GM12878 (cell line): ENCODE measurements around the gene MACF1. TPM values are rescaled to one million over a fixed set of nuclear protein-coding genes. Genes with fewer than 3 reads are reported as not detected.
A peak's percentile ranks its signal among the peaks of the same experiment; 100 is the strongest.

Source experiments
- ATAC-seq: fragments of 200-7000 bp; cut with Tn5 transposase; 3 replicates; pipeline ENCODE4 v1.9.1; 2020; ENCODE audit warnings: mild to moderate bottlenecking, moderate library complexity
- BruUV-seq: library from RNA; stranded (reverse); fragments of 400-500 nt; replicated peaks from 2 replicates; lab custom pipeline; 2021; lab: Mats Ljungman, UMichigan
- CTCF ChIA-PET: fragments of 300-600 bp; sonication (Branson Sonifier 250); formaldehyde crosslinking; extraction: SDS; loops from one replicate; lab custom pipeline; 2021; ENCODE audit warnings: inconsistent platforms; lab: Yijun Ruan, JAX
- POLR2A ChIA-PET: fragments of 350-600 bp; formaldehyde crosslinking; extraction: SDS; loops from one replicate; lab custom pipeline; 2021; ENCODE audit warnings: inconsistent platforms; lab: Charles Lee
- RAD21 ChIA-PET: fragments of 300-600 bp; sonication (Branson Sonifier 250); formaldehyde crosslinking; loops from one replicate; lab custom pipeline; 2023; ENCODE audit warnings: antibody characterized with exemption; ENCODE audit not compliant: unreplicated experiment; lab: Charles Lee
- SMC1A ChIA-PET: fragments of 300-600 bp; sonication (Branson Sonifier 250); formaldehyde crosslinking; loops from one replicate; lab custom pipeline; 2023; ENCODE audit not compliant: unreplicated experiment, uncharacterized antibody; lab: Charles Lee
- DNase-seq: peaks from one replicate; pipeline ENCODE4 v3.0.0-alpha.2; 2011; ENCODE audit warnings: low read depth, low spot score
- FAIRE-seq: peaks from 3 replicates; lab custom pipeline; 2011; peaks lifted over from hg19 to GRCh38; lab: Jason Lieb, UNC
- H2AFZ ChIP-seq: 2 replicates; pipeline ENCODE4 v1.6.0; 2011; ENCODE audit warnings: low read depth, low read length, control low read depth; ENCODE audit not compliant: control insufficient read depth
- H3K27ac ChIP-seq: 2 replicates; pipeline ENCODE4 v1.5.1; 2011; ENCODE audit warnings: control low read depth; ENCODE audit not compliant: control insufficient read depth, insufficient read depth
- H3K27me3 ChIP-seq, 2 experiments: replicated peaks in 1 of 2; 2 replicates each; pipeline versions ENCODE4 v1.6.0 to v1.6.1; 2011; ENCODE audit warnings: low read length in 1 of 2; ENCODE audit not compliant: control insufficient read depth in 2 of 2, insufficient read depth in 2 of 2
- H3K36me3 ChIP-seq, 2 experiments: 2 replicates each; pipeline ENCODE4 v1.5.1; 2011; ENCODE audit warnings: low read length in 1 of 2; ENCODE audit not compliant: control insufficient read depth in 2 of 2, insufficient read depth in 2 of 2
- H3K4me1 ChIP-seq: 2 replicates; pipeline ENCODE4 v1.6.1; 2011; ENCODE audit warnings: mild to moderate bottlenecking, low read length, moderate library complexity, mixed read lengths; ENCODE audit not compliant: control insufficient read depth, insufficient read depth
- H3K4me2 ChIP-seq: 2 replicates; pipeline ENCODE4 v1.6.0; 2011; ENCODE audit warnings: control low read depth; ENCODE audit not compliant: control insufficient read depth, insufficient read depth
- H3K4me3 ChIP-seq: fragments of 200-600 bp; sonication (generic); 2 replicates; pipeline ENCODE4 v1.5.1; 2016
- H3K79me2 ChIP-seq: 2 replicates; pipeline ENCODE4 v1.6.0; 2011; ENCODE audit warnings: low read length; ENCODE audit not compliant: control insufficient read depth, insufficient read depth
- H3K9ac ChIP-seq: 2 replicates; pipeline ENCODE4 v1.8.0; 2011; ENCODE audit warnings: low read length, control low read depth, mixed read lengths; ENCODE audit not compliant: control insufficient read depth, insufficient read depth
- H3K9me3 ChIP-seq: replicated peaks from 3 replicates; pipeline ENCODE4 v1.5.1; 2011; ENCODE audit warnings: mild to moderate bottlenecking, low read length; ENCODE audit not compliant: control insufficient read depth, insufficient read depth
- H4K20me1 ChIP-seq: 2 replicates; pipeline ENCODE4 v1.6.0; 2011; ENCODE audit not compliant: control insufficient read depth, insufficient read depth
- CBX5 ChIP-seq: sonication (generic); IDR thresholded peaks from 2 replicates; pipeline ENCODE4 v1.6.1; 2016; ENCODE audit warnings: low read depth, moderate library complexity, mild to moderate bottlenecking, inconsistent platforms
- EP300 ChIP-seq, 2 experiments: fragments of 150-350 bp in 1 of 2; IDR thresholded peaks; 2 replicates each; pipeline ENCODE4 v1.6.1; 2011 to 2012; ENCODE audit warnings: low read depth in 2 of 2, low read length in 2 of 2, borderline replicate concordance in 1 of 2, improper control_type of control experiment in 1 of 2, inconsistent platforms in 1 of 2; ENCODE audit not compliant: control insufficient read depth in 1 of 2
- GABPA ChIP-seq: IDR thresholded peaks from 2 replicates; pipeline ENCODE4 v1.6.1; 2014; ENCODE audit warnings: antibody characterized with exemption, low read depth, mild to moderate bottlenecking, inconsistent platforms
- IKZF1 ChIP-seq: fragments of 450-650 bp; conservative IDR thresholded peaks from 2 replicates; pipeline ENCODE4 v1.6.1; 2017; ENCODE audit warnings: antibody characterized with exemption, mild to moderate bottlenecking
- JUNB ChIP-seq: IDR thresholded peaks from 2 replicates; pipeline ENCODE4 v1.6.1; 2016; ENCODE audit warnings: antibody characterized with exemption, mild to moderate bottlenecking
- NR2F1 ChIP-seq: fragments of 450-650 bp; conservative IDR thresholded peaks from 2 replicates; pipeline ENCODE4 v1.6.1; 2017; ENCODE audit warnings: mild to moderate bottlenecking
- RAD51 ChIP-seq: fragments of 450-650 bp; IDR thresholded peaks from 2 replicates; pipeline ENCODE4 v1.6.1; 2016; ENCODE audit warnings: moderate library complexity, mild to moderate bottlenecking, inconsistent platforms
- RELA ChIP-seq: fragments of 450-650 bp; IDR thresholded peaks from 2 replicates; pipeline ENCODE4 v1.8.0; 2014; ENCODE audit warnings: borderline replicate concordance; ENCODE audit not compliant: partially characterized antibody
- SIN3A ChIP-seq: IDR thresholded peaks from 2 replicates; pipeline ENCODE4 v1.6.1; 2012; ENCODE audit warnings: low read depth, low read length, improper control_type of control experiment
- SMAD1 ChIP-seq: fragments of 450-650 bp; IDR thresholded peaks from 2 replicates; pipeline ENCODE4 v1.6.1; 2018; ENCODE audit warnings: mild to moderate bottlenecking, low read depth; ENCODE audit not compliant: partially characterized antibody
- SMARCA5 ChIP-seq: fragments of 450-650 bp; IDR thresholded peaks from 2 replicates; pipeline ENCODE4 v1.6.1; 2017; ENCODE audit warnings: mild to moderate bottlenecking
- TCF3 ChIP-seq: IDR thresholded peaks from 2 replicates; pipeline ENCODE4 v1.6.1; 2012; ENCODE audit warnings: low read depth, mild to moderate bottlenecking, low read length, borderline replicate concordance; ENCODE audit not compliant: insufficient read depth
- WRNIP1 ChIP-seq: IDR thresholded peaks from 2 replicates; pipeline ENCODE4 v1.6.1; 2011; ENCODE audit warnings: low read depth, low read length, improper control_type of control experiment, borderline replicate concordance
- WGBS: methylation state at CpG from one replicate; pipeline ENCODE4 v1.1.6; 2016; ENCODE audit warnings: low lambda C conversion rate; ENCODE audit not compliant: insufficient replicate concordance, insufficient coverage; ENCODE audit errors: missing lambda C conversion rate; 5-methylcytosine and 5-hydroxymethylcytosine counted together
- in situ Hi-C: fragments of 300-500 bp; cut with MboI; formaldehyde crosslinking; loops from 9 replicates; pipeline ENCODE4 v1.14.3; 2018; ENCODE audit warnings: mixed read lengths
- intact Hi-C: fragments of 100-400 bp; cut with micrococcal nuclease; formaldehyde crosslinking; loops from one replicate; pipeline ENCODE4 v1.14.2; 2022; ENCODE audit not compliant: unreplicated experiment
- polyA plus RNA-seq, 11 experiments: library from polyadenylated mRNA; depleted of rRNA in 4 of 11; unstranded in 6 of 11; stranded (reverse) in 5 of 11; fragments of >200 nt; fragmentation: Nextera tagmentation in 4 of 11; fragmentation: Illumina TruSeq in 1 of 11; extraction: Ambion mirVana in 4 of 11; extraction: Trizol in 1 of 11; gene quantifications; 1 replicate in 1 of 11; 2 replicates in 10 of 11; pipeline versions ENCODE4 v1.2.1 to v1.2.3, GENCODE V29; 2011 to 2016; ENCODE audit warnings: inconsistent platforms in 2 of 11, missing spikeins in 2 of 11, low read depth in 1 of 11
- total RNA-seq, 4 experiments: library from RNA; depleted of rRNA in 3 of 4; stranded (reverse); fragments of >200 nt in 3 of 4; fragmentation: Illumina TruSeq in 1 of 4; extraction: Trizol in 1 of 4; gene quantifications; 2 replicates each; pipeline versions ENCODE4 v1.2.1 to v1.2.3, GENCODE V29; 2013 to 2021
- TF ChIP-seq, protein P1 (sequence below): IDR thresholded peaks from 2 replicates; pipeline ENCODE4 v1.6.1; 2011; ENCODE audit warnings: borderline replicate concordance, low read depth, mild to moderate bottlenecking, moderate library complexity, low read length; ENCODE audit not compliant: insufficient read depth, poor library complexity, severe bottlenecking
- TF ChIP-seq, protein P2 (sequence below): fragments of 450-650 bp; IDR thresholded peaks from 2 replicates; pipeline ENCODE4 v1.6.1; 2016; ENCODE audit warnings: mild to moderate bottlenecking

MACF1 gene
- total and polyA plus RNA-seq, 10 of the 15 experiments (the other 5 are each of a cell fraction or from before 2014, with no cell fraction given) = 15.5 to 201 (median 76.9) TPM

DNA sequence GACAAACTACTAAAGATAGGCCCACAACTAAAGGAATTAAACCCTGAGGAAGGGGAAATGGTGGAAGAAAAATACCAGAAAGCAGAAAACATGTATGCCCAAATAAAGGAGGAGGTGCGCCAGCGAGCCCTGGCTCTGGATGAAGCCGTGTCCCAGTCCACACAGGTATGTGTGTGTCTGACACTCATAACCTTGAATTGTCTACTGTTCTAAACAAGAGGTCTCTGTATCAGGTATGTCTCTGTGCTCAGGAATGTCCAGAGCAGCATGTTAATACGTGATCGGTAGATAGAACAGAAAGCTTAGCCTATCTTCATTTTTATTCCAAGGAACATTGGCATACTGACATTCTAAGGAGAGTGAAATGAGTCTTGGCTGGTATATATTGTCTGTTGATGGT is 231.1 kb downstream of the MACF1 start:
- Histone ChIP-seq H3K79me2 (no peaks in the 10 kb centered on the region), H3K36me3 (peaks cover 7 to 42% of the 10 kb centered on the region in 2 experiments), H3K27ac (no peak overlapping the region), H3K4me1 (no peaks in the 10 kb centered on the region), H4K20me1 (no peaks in the 10 kb centered on the region), H3K9ac (no peak overlapping the region), H3K27me3 (no peaks in the 10 kb centered on the region), H3K4me2 (no peak overlapping the region), H3K4me3 (no peak overlapping the region), H2AFZ (no peak overlapping the region), H3K9me3 (no peaks in the 10 kb centered on the region)
- no peak for ATAC-seq
- TF ChIP-seq JUNB = no peak
- no peak for TF ChIP-seq SIN3A
- no peak for TF ChIP-seq NR2F1
- no peak for TF ChIP-seq CBX5
- TF ChIP-seq RAD51 = no peak
- TF ChIP-seq TCF3 = no peak
- no peak for TF ChIP-seq IKZF1
- TF ChIP-seq SMAD1 = no peak
- CTCF ChIA-PET = interaction anchor here (1.3 kb wide), 1 partner anchor 170 kb away, joined by 4 read pairs; no protein-coding TSS in a partner anchor
- intact Hi-C loops = no loop called here
- POLR2A ChIA-PET = interaction anchor here (0.6 kb wide), 2 partner anchors 15 to 163 kb away, joined by 4 read pairs; no protein-coding TSS in a partner anchor
- no TSS peak for BruUV-seq
- no peak for DNase-seq
- no peak for FAIRE-seq
- 94% methylated on average over 5 of the region's 5 CpGs for WGBS
- RAD21 ChIA-PET = no interaction called here
- SMC1A ChIA-PET = interaction anchor here (0.8 kb wide), 1 partner anchor 10 kb away, joined by 3 read pairs; no protein-coding TSS in a partner anchor
- in situ Hi-C loops = no loop called here

DNA sequence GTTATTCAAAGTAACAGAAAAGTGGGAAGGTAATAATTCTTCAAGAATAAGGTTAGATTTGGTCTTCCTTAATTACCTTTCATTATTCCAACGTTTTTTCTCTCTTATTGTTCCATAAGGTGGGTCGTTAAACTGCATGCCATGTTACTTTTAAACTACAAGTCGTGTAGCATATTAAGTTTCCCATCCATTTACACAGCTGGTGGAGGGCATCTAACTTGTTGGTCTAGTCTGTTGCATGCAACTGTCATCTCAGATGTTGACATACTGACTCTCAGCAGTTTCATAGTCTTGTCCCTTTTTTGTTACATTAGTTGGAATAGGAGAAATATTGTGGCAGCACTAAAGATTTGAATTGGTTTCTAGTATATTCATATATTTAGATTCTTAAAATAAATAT is 232.3 kb downstream of the MACF1 start:
- intact Hi-C loops = no loop called here
- in situ Hi-C loops = no loop called here
- Histone ChIP-seq H3K27me3 (no peaks in the 10 kb centered on the region), H3K36me3 (peaks cover 9 to 51% of the 10 kb centered on the region in 2 experiments), H3K27ac (no peak overlapping the region), H3K9me3 (no peaks in the 10 kb centered on the region), H3K79me2 (no peaks in the 10 kb centered on the region), H3K9ac (no peak overlapping the region), H3K4me3 (no peak overlapping the region), H2AFZ (no peak overlapping the region), H4K20me1 (no peaks in the 10 kb centered on the region), H3K4me1 (no peaks in the 10 kb centered on the region), H3K4me2 (no peak overlapping the region)
- RAD21 ChIA-PET = no interaction called here
- CTCF ChIA-PET = no interaction called here
- ATAC-seq = no peak
- WGBS = 70% methylated on average over 3 of the region's 3 CpGs
- FAIRE-seq = no peak
- DNase-seq = no peak
- SMC1A ChIA-PET = no interaction called here
- POLR2A ChIA-PET = no interaction called here
- TSS peak; percentile 52 for BruUV-seq
- TF ChIP-seq, protein P1, sequence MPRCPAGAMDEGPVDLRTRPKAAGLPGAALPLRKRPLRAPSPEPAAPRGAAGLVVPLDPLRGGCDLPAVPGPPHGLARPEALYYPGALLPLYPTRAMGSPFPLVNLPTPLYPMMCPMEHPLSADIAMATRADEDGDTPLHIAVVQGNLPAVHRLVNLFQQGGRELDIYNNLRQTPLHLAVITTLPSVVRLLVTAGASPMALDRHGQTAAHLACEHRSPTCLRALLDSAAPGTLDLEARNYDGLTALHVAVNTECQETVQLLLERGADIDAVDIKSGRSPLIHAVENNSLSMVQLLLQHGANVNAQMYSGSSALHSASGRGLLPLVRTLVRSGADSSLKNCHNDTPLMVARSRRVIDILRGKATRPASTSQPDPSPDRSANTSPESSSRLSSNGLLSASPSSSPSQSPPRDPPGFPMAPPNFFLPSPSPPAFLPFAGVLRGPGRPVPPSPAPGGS = no peak
- TF ChIP-seq WRNIP1 (no peak), JUNB (no peak), GABPA (no peak), EP300 (IDR thresholded peaks at IDR 0.05; ENCODE audit: borderline replicate concordance in 1 of 2, control insufficient read depth in 1 of 2, low read depth in 2 of 2, low read length in 2 of 2) (no peak), RELA (no peak), SMARCA5 (no peak)
- TF ChIP-seq, protein P2, sequence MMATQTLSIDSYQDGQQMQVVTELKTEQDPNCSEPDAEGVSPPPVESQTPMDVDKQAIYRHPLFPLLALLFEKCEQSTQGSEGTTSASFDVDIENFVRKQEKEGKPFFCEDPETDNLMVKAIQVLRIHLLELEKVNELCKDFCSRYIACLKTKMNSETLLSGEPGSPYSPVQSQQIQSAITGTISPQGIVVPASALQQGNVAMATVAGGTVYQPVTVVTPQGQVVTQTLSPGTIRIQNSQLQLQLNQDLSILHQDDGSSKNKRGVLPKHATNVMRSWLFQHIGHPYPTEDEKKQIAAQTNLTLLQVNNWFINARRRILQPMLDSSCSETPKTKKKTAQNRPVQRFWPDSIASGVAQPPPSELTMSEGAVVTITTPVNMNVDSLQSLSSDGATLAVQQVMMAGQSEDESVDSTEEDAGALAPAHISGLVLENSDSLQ = no peak
